Peyer's patch (tissue), 4 donors: ENCODE results near the gene IGF1R. TPM values are rescaled to one million over a fixed set of nuclear protein-coding genes. Genes with fewer than 3 reads are reported as not detected.

Experiments used
- DNase-seq, 3 donors: peaks; one replicate each; pipeline ENCODE4 v3.0.0-alpha.2; 2017 to 2019
- H3K27ac ChIP-seq, 4 donors: fragments of 200-600 bp; sonication (generic); one replicate each; pipeline ENCODE4 v1.5.1; 2016 to 2019
- H3K27me3 ChIP-seq, 2 donors: fragments of 200-600 bp; sonication (generic); one replicate each; pipeline ENCODE4 v1.5.1; 2019
- H3K36me3 ChIP-seq, 3 donors: fragments of 200-600 bp; sonication (generic); one replicate each; pipeline ENCODE4 v1.5.1; 2016 to 2019
- H3K4me1 ChIP-seq, 4 donors: fragments of 200-600 bp; sonication (generic); one replicate each; pipeline ENCODE4 v1.5.1; 2016 to 2019
- H3K4me3 ChIP-seq, 4 donors: fragments of 200-600 bp; sonication (generic); 1 replicate in 3 of 4; 2 replicates in 1 of 4; pipeline ENCODE4 v1.5.1; 2016 to 2019; ENCODE audit warnings: mild to moderate bottlenecking in 1 of 4
- H3K9me3 ChIP-seq, 4 donors: fragments of 200-600 bp; sonication (generic); one replicate each; pipeline ENCODE4 v1.5.1; 2016 to 2019; ENCODE audit warnings: mild to moderate bottlenecking in 1 of 4
- POLR2A ChIP-seq, 2 donors: fragments of 450-650 bp; IDR thresholded peaks; one replicate each; pipeline ENCODE4 v1.5.1; 2017; ENCODE audit warnings: antibody characterized with exemption in 2 of 2, mild to moderate bottlenecking in 2 of 2, moderate library complexity in 2 of 2
- total RNA-seq, 4 donors: library from RNA; depleted of rRNA; stranded (reverse); fragments of >200 nt; gene quantifications; one replicate each; pipeline ENCODE4 v1.1.0, GENCODE V29; 2016
- TF ChIP-seq, protein P1 (sequence below), 6 experiments: fragments of 450-650 bp in 4 of 6; fragments of 200-600 bp in 2 of 6; sonication (generic) in 1 of 6; IDR thresholded peaks; one replicate each; pipeline ENCODE4 v1.5.1; 2017 to 2019; ENCODE audit warnings: antibody characterized with exemption in 6 of 6, mild to moderate bottlenecking in 3 of 6, moderate library complexity in 1 of 6

The IGF1R gene
- total RNA-seq, 4 donors from 2014 or later: 29.6 to 176 (median 88.1) TPM

DNA sequence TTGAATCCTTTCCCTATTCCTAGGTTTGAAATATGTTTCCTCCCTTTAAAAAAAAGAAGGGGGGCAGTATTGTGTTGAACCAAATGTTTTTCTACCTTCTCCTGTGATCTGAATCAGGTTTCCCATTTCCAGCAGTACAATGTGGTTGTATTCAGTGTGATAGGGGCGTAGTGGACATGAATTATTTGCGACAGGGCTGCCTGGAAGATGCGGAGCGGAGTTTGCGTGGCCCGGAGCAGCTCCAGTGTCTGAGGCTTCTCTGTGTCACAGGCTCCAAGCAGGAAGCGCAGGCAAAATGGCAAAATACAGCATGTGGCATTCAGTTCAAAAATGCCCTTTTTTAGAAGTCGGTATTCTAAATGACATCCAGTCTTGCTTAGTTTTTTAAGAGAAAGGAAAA, 204.8 kb downstream of the IGF1R start:
- H3K27me3 ChIP-seq: no peaks in the 10 kb centered on the region
- H3K4me1 ChIP-seq: peaks cover 5 to 18% (median 6%) of the 10 kb centered on the region in 4 donors
- TF ChIP-seq, protein P1, sequence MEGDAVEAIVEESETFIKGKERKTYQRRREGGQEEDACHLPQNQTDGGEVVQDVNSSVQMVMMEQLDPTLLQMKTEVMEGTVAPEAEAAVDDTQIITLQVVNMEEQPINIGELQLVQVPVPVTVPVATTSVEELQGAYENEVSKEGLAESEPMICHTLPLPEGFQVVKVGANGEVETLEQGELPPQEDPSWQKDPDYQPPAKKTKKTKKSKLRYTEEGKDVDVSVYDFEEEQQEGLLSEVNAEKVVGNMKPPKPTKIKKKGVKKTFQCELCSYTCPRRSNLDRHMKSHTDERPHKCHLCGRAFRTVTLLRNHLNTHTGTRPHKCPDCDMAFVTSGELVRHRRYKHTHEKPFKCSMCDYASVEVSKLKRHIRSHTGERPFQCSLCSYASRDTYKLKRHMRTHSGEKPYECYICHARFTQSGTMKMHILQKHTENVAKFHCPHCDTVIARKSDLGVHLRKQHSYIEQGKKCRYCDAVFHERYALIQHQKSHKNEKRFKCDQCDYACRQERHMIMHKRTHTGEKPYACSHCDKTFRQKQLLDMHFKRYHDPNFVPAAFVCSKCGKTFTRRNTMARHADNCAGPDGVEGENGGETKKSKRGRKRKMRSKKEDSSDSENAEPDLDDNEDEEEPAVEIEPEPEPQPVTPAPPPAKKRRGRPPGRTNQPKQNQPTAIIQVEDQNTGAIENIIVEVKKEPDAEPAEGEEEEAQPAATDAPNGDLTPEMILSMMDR (IDR thresholded peaks at IDR 0.05): peak in 1 of 6 experiments; percentile 23
- TF ChIP-seq POLR2A (IDR thresholded peaks at IDR 0.05): peak in 1 of 2 donors; percentile 60
- peak overlapping the region; percentile 51 to 70 (median 59) for H3K4me3 ChIP-seq
- peak; percentile 73 to 95 (median 91) for DNase-seq
- no peaks in the 10 kb centered on the region for H3K9me3 ChIP-seq
- H3K36me3 ChIP-seq: no peaks in the 10 kb centered on the region
- H3K27ac ChIP-seq: peak overlapping the region; percentile 76 to 88 (median 82)

DNA sequence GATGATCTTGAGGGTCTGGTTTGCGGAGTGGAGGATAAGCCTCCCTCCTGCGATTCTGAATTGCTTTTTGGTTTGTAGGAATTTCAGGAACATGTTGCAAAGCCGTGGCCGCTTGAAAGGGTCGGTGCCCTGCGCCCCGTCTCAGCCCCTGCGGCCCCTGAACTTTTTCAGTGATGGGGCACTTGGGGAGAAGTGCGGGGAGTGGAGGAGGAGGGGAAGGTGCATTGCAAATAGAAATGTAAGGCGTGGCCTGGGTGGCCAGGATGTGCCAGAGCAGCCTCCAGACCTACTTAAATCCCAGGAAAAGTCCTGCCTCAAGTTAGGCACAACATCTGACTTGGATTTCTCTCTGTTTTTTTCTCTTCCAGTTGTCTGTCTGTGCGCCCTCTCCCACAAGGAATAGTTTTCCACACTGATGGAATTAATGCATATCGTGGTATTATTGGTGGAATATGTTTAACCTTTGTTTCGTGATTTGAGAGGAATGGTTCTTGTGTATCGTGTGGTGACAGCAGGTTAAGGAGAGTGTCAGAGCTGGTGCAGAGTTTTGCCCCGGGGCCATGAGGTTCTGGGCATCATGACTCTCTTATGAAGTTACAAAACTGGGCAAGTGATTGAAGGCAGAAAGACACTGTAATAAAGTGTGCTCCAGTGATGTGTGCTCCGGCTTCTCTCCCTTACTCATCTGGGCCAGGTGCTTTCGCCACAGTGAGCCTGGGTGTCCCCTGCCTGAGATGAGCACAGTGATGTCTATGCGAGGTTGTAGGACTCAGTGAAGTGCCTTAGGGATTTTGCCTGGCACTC, 205.5 kb downstream of the IGF1R start:
- Histone ChIP-seq H3K27me3 (no peaks in the 10 kb centered on the region), H3K4me1 (peaks cover 5 to 18% (median 6%) of the 10 kb centered on the region in 4 donors), H3K36me3 (no peaks in the 10 kb centered on the region), H3K4me3 (peak overlapping the region in 2 of 4 donors; percentile 61 to 70), H3K9me3 (no peaks in the 10 kb centered on the region), H3K27ac (peak overlapping the region; percentile 48 to 88 (median 77))
- no peak for DNase-seq
- TF ChIP-seq, protein P1 (IDR thresholded peaks at IDR 0.05): no peak
- no peak for TF ChIP-seq POLR2A (IDR thresholded peaks at IDR 0.05)

DNA sequence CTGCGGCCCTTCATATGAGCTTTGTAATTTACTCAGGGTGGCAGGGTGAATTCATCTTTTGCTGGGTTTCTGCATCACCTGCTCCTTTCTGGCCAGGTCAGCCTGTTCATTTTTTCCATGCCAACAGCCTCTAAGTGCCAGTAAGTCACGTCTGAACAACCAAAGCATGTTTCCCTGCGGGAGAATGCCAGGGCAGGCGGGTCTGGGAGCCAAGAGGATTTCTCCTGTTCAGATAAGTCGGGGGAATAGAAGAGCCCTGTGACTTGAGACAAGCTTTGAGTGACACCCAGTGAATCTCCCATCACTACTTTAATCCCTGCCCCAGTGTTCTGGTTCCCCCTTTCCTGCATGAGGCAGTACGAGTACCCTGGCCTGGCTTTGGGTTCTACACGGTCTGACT, 206.2 kb downstream of the IGF1R start:
- H3K27ac ChIP-seq: peak overlapping the region in 2 of 4 donors; percentile 6 to 76
- no peak overlapping the region for H3K4me3 ChIP-seq
- no peak for DNase-seq
- no peaks in the 10 kb centered on the region for H3K36me3 ChIP-seq
- TF ChIP-seq, protein P1 (IDR thresholded peaks at IDR 0.05): no peak
- no peak for TF ChIP-seq POLR2A (IDR thresholded peaks at IDR 0.05)
- H3K27me3 ChIP-seq: no peaks in the 10 kb centered on the region
- H3K4me1 ChIP-seq: peaks cover 5 to 18% (median 6%) of the 10 kb centered on the region in 4 donors
- H3K9me3 ChIP-seq: no peaks in the 10 kb centered on the region

DNA sequence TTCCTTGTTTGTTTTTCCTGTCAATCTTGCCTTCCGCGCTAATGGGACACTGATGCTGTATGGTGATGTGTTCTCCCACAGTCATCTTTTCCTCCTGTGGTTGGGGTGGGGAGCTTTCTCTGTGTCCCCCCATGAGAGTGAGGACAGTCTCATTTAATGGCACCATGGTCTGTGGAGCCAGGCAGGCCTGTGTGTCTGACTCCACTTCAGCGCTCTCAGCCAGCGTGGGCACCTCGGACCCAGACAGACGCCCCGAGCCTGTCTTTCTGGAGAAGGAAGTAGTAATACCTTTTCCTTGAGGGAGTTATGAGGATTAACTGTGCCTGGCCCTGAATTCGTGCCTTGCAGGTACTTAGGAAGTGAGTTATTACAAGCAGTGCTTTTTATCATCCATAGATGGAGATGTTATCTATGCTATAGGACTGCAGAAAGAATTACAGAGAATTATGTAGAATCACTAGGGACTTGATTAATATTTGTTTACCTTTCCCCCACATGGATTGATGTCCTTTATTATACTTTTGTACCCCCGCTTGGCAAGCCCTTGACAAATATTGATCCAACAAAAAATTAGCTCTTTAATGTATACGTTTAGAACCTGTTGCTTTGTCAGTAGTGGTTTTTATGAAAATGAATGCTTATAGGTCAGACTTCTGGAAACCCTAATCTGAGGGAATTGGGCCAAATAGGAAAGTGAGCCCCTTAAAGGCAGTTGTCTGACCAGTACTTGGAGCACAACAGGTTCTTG, 206.9 kb downstream of the IGF1R start:
- no peak for TF ChIP-seq POLR2A (IDR thresholded peaks at IDR 0.05)
- TF ChIP-seq, protein P1 (IDR thresholded peaks at IDR 0.05): no peak
- no peaks in the 10 kb centered on the region for H3K9me3 ChIP-seq
- no peak overlapping the region for H3K4me3 ChIP-seq
- DNase-seq: no peak
- H3K27me3 ChIP-seq: no peaks in the 10 kb centered on the region
- H3K4me1 ChIP-seq: peaks cover 5 to 16% (median 6%) of the 10 kb centered on the region in 4 donors
- H3K36me3 ChIP-seq: no peaks in the 10 kb centered on the region
- peak overlapping the region in 1 of 4 donors; percentile 76 for H3K27ac ChIP-seq

DNA sequence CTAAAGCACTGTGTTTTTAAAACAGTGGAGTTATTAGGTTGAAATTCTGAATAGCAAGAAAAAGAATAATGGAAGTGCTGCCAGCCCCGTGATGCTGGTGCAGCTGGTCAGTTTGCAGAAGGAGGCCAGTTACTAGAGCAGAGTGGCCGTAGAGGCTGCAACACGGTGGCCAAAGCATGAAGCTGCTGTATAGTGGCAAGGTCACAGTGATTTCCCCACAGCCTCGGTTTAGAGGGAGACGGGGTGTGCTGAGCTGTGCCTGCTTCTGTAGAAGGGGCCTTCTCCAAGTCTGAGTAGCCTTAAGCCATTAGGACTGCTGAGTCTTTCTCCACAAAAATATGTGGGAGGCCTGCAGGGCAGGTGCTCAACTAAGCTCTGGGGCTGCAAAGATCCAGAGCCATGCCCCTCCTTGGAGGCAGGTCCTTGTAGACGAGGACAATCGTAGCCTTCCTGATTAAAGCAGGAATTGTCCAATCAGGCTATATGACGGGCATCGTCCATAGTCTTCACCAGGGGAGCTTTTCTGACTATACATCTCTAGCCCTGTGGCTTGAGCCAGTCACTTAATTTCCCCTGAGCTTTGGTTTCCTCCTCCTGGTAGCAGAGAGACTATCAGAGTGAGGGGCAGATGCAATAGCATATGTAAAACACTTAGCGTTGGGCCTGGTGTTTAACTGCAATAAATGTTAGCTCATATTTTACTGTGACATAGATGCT, 207.6 kb downstream of the IGF1R start:
- H3K27ac ChIP-seq: peak overlapping the region in 1 of 4 donors; percentile 76
- H3K36me3 ChIP-seq: no peaks in the 10 kb centered on the region
- H3K27me3 ChIP-seq: no peaks in the 10 kb centered on the region
- H3K4me1 ChIP-seq: peaks cover 5 to 13% (median 6%) of the 10 kb centered on the region in 4 donors
- H3K4me3 ChIP-seq: no peak overlapping the region
- H3K9me3 ChIP-seq: no peaks in the 10 kb centered on the region
- no peak for TF ChIP-seq POLR2A (IDR thresholded peaks at IDR 0.05)
- TF ChIP-seq, protein P1 (IDR thresholded peaks at IDR 0.05): no peak
- no peak for DNase-seq
